ENCODE data around the gene TUBB6. TPM values are rescaled to one million over a fixed set of nuclear protein-coding genes. Genes with fewer than 3 reads are reported as not detected.

Gene TUBB6
- total RNA-seq, 4 donors from 2014 or later: 245 to 506 (median 331) TPM

DNA sequence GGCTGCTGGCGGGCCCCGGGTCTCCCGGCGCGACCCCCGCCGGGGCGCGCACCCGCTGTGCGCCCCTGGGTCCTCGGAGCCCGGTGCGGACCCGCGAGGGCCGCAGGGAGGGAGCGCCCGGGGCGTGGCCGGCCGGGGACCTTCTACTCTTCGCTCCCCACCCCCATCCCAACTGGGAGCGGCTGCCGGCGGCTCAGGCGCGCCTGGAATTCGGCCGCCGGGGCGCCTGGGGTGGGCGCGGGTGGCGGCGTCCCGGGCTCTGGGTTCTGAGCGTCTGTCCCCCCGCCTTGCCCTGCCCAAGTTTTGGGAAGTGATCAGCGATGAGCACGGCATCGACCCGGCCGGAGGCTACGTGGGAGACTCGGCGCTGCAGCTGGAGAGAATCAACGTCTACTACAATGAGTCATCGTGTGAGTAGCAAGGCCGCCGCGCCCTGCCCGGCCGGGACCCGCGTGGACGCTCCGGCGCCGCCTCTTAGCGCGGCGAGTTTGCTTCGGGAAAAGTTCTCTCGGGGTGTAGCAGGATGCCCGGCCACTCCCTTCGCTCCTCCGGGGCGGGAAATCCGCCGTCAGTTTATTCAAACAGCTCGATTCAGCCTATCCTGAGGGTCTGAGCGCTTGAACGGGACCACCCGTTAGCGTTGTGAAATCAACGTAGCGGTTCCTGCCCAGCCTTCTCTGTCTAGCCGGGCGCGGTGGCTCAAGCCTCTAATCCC lies 502 bp downstream of the TUBB6 start:
- H3K9me3 ChIP-seq: peaks cover 0 to 8% (median 4%) of the 10 kb centered on the region in 4 donors
- DNase-seq (ENCODE audit: low spot score in 2 of 2): peak; percentile 69 to 73
- WGBS, 2 donors: 0 to 1% methylated on average over 19 to 59 of the region's 81 CpGs

DNA sequence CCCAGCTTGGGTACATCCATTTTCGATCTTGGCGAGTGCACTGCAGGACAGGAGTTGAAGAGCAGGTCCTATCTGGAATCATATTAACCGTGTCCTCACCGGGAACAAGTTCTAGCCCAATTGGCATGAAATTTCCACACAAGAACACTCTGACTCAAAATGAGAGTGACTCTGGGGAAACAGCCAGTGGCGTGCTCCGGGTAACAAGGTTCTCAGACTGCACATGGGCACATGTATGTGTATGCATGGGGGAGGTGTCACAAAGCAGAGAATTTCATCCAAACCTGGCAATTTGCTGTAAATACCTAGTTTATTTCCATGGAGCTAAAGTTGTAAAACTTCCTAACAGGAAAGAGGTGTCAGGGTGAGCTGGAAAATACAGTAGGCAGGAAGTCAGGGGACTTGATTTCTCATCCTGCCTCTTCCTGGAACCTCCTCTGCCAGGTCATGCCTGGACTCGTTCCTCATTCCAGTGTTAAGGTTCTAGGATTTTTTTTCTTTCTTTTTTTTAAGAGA lies 1.7 kb downstream of the TUBB6 start:
- H3K4me3 ChIP-seq: peak overlapping the region; percentile 69 to 95 (median 80)
- peak overlapping the region in 3 of 4 donors; percentile 26 to 99 (median 99) for H3K27ac ChIP-seq
- H3K9me3 ChIP-seq: peaks cover 0 to 8% (median 4%) of the 10 kb centered on the region in 4 donors
- no peak for TF ChIP-seq POLR2A (IDR thresholded peaks at IDR 0.05)
- no peak for TF ChIP-seq EP300 (IDR thresholded peaks at IDR 0.05)
- TF ChIP-seq, protein P1, sequence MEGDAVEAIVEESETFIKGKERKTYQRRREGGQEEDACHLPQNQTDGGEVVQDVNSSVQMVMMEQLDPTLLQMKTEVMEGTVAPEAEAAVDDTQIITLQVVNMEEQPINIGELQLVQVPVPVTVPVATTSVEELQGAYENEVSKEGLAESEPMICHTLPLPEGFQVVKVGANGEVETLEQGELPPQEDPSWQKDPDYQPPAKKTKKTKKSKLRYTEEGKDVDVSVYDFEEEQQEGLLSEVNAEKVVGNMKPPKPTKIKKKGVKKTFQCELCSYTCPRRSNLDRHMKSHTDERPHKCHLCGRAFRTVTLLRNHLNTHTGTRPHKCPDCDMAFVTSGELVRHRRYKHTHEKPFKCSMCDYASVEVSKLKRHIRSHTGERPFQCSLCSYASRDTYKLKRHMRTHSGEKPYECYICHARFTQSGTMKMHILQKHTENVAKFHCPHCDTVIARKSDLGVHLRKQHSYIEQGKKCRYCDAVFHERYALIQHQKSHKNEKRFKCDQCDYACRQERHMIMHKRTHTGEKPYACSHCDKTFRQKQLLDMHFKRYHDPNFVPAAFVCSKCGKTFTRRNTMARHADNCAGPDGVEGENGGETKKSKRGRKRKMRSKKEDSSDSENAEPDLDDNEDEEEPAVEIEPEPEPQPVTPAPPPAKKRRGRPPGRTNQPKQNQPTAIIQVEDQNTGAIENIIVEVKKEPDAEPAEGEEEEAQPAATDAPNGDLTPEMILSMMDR (IDR thresholded peaks at IDR 0.05): no peak
- H3K4me1 ChIP-seq: peaks cover 0 to 53% (median 17%) of the 10 kb centered on the region in 4 donors
- H3K36me3 ChIP-seq: peaks cover 0 to 48% (median 6%) of the 10 kb centered on the region in 3 donors
- 55 to 56% methylated on average over 7 of the region's 7 CpGs for WGBS, 2 donors
- DNase-seq (ENCODE audit: low spot score in 2 of 2): no peak
- H3K27me3 ChIP-seq: no peaks in the 10 kb centered on the region

More for the DNA sequence above, 502 bp downstream of the TUBB6 start:
- peaks cover 0 to 36% (median 6%) of the 10 kb centered on the region in 3 donors for H3K36me3 ChIP-seq
- no peaks in the 10 kb centered on the region for H3K27me3 ChIP-seq
- TF ChIP-seq EP300 (IDR thresholded peaks at IDR 0.05): peak in 1 of 2 donors; percentile 83
- TF ChIP-seq, protein P1 (IDR thresholded peaks at IDR 0.05): no peak
- peak in 1 of 2 donors; percentile 47 for TF ChIP-seq POLR2A (IDR thresholded peaks at IDR 0.05)
- H3K4me1 ChIP-seq: peaks cover 0 to 41% (median 15%) of the 10 kb centered on the region in 4 donors
- H3K27ac ChIP-seq: peak overlapping the region; percentile 92 to 99 (median 96)
- peak overlapping the region; percentile 69 to 95 (median 80) for H3K4me3 ChIP-seq

DNA sequence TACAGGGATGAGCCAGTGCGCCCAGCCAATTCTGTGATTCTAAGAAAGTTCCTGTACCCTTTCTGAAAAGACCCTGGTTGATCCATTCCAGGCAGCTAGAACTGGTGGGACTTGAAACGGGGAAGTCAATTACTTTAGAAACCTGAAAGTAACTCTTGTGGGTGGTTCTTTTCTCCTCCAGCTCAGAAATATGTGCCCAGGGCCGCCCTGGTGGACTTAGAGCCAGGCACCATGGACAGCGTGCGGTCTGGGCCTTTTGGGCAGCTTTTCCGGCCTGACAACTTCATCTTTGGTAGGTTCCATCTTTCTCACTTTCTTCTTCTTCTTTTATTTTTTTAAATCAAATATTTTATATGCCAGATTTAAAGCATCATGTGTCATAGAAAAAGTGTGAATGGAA lies 2.7 kb downstream of the TUBB6 start:
- peak overlapping the region in 1 of 4 donors; percentile 32 for H3K27ac ChIP-seq
- H3K9me3 ChIP-seq: peaks cover 0 to 8% (median 4%) of the 10 kb centered on the region in 4 donors
- peaks cover 0 to 63% (median 17%) of the 10 kb centered on the region in 4 donors for H3K4me1 ChIP-seq
- H3K27me3 ChIP-seq: no peaks in the 10 kb centered on the region
- H3K4me3 ChIP-seq: no peak overlapping the region
- peaks cover 0 to 50% (median 6%) of the 10 kb centered on the region in 3 donors for H3K36me3 ChIP-seq
- 92 to 98% methylated on average over 6 of the region's 6 CpGs for WGBS, 2 donors
- TF ChIP-seq EP300 (IDR thresholded peaks at IDR 0.05): no peak
- DNase-seq (ENCODE audit: low spot score in 2 of 2): no peak

DNA sequence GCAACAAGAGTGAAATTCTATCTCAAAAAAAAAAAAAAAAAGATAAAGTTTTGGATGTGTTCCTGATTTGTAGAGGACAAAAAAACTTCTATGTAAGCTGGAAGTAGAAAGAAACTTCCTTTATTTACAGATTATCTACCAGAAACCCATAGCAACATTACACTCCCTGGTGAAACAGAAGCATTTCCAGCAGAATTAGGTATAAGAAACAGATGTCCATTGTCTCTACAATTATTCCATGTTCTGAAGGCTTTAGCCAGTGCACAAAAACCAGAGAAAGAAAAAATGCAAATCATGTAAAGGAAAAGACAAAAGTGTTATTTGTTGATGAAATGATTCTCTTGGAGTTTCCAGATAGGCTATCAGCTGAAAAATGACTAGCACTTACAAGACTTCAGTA lies 4.9 kb downstream of the TUBB6 start:
- peaks cover 0 to 58% (median 6%) of the 10 kb centered on the region in 3 donors for H3K36me3 ChIP-seq
- no peak overlapping the region for H3K4me3 ChIP-seq
- peaks cover 0 to 8% (median 4%) of the 10 kb centered on the region in 4 donors for H3K9me3 ChIP-seq
- H3K27ac ChIP-seq: no peak overlapping the region
- TF ChIP-seq EP300 (IDR thresholded peaks at IDR 0.05): no peak
- no peak for TF ChIP-seq POLR2A (IDR thresholded peaks at IDR 0.05)
- TF ChIP-seq, protein P1 (IDR thresholded peaks at IDR 0.05): no peak
- no peak for DNase-seq (ENCODE audit: low spot score in 2 of 2)
- no peaks in the 10 kb centered on the region for H3K27me3 ChIP-seq
- H3K4me1 ChIP-seq: peaks cover 0 to 72% (median 17%) of the 10 kb centered on the region in 4 donors

DNA sequence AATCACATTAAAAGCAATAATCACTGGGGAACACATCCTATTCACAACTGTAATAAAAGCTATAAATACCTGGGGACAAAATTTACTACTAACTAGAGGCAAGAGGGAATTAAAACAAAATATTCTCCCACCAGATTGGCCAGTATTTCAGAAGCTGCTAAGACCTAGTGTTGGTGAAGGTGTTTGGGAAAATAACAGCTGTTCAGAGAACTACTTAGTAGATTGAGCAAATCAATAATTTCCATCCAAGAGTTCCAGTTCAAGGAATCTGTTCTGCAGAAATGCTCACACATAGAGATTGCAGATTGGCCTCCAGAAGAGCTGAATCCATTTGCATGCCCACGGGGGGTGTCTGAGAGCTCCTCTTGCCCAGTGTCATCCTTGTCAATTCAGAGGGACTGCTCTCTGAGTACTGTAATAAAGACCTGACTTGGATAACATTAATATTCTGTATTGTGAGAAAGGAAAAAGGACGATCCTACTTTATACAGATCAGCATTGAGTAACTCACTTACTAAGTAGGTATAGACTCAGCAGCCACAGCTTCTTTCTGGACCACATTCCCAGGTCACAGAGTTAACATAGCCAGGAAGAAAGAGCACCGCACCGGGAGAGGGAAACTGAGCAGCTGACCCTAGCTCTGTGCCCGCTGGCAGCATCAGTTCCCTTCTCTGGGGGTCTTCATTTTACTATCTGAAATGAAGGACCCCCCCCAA lies 5.6 kb downstream of the TUBB6 start:
- TF ChIP-seq EP300 (IDR thresholded peaks at IDR 0.05) (no peak), POLR2A (IDR thresholded peaks at IDR 0.05) (no peak)
- TF ChIP-seq, protein P1 (IDR thresholded peaks at IDR 0.05): no peak
- Histone ChIP-seq H3K4me1 (peaks cover 0 to 77% (median 20%) of the 10 kb centered on the region in 4 donors), H3K4me3 (no peak overlapping the region), H3K36me3 (peaks cover 0 to 65% (median 6%) of the 10 kb centered on the region in 3 donors), H3K27me3 (no peaks in the 10 kb centered on the region), H3K9me3 (peaks cover 0 to 8% (median 4%) of the 10 kb centered on the region in 4 donors), H3K27ac (peak overlapping the region in 2 of 4 donors; percentile 20 to 62)
- whole genome bisulfite sequencing, 2 donors: 79 to 82% methylated on average over 5 of the region's 5 CpGs
- no peak for DNase-seq (ENCODE audit: low spot score in 2 of 2)
